A549 treated with Mapracorat at 1 μM for 4 hours (cell line): ENCODE results near the gene C3orf38. TPM values are rescaled to one million over a fixed set of nuclear protein-coding genes. Genes with fewer than 3 reads are reported as not detected.

Experiments used
- total RNA-seq: library from RNA; stranded (reverse); fragments of 200-300 nt; extraction: Qiagen RNA extraction; gene quantifications from 5 replicates; pipeline ENCODE4 v1.2.3, GENCODE V29; 2022

C3orf38 gene
- total RNA-seq = 16.2 to 21.1 TPM (median 18.6 TPM) in 5 replicates

GRCh38 chr3:88149509-88150362 lies at the start of gene C3orf38:
TSS of gene C3orf38 (plus strand) at chr3:88149959. CDS start at chr3:88150053, 94 bp downstream.

Other genes starting within 250 kb of the C3orf38 start
- gene CGGBP1, start 91.0 kb upstream of the C3orf38 start, total RNA-seq = 29.6 to 40.5 TPM (median 38.3 TPM) in 5 replicates
- 3.7 to 4.6 TPM (median 4.0 TPM) in 5 replicates for gene ZNF654, start 90.7 kb upstream of the C3orf38 start, total RNA-seq